Trophoblast cell (in vitro differentiated cells and primary cell): ENCODE results near the gene DNMT1.
A peak's percentile ranks its signal among the peaks of the same experiment; 100 is the strongest.

Experiments
- DNase-seq, 2 donors: peaks; one replicate each; pipeline ENCODE4 v3.0.0-alpha.2; 2016
- H2AFZ ChIP-seq: 2 replicates; pipeline ENCODE4 v1.6.1; 2013; ENCODE audit warnings: low read length, moderate library complexity, mild to moderate bottlenecking; ENCODE audit not compliant: insufficient read depth, poor library complexity
- H2AK5ac ChIP-seq: 2 replicates; pipeline ENCODE4 v1.6.1; 2013; ENCODE audit warnings: mild to moderate bottlenecking, low read length
- H2BK120ac ChIP-seq: 2 replicates; pipeline ENCODE4 v1.6.1; 2013; ENCODE audit warnings: low read length, mild to moderate bottlenecking, moderate library complexity; ENCODE audit not compliant: insufficient read depth, poor library complexity
- H2BK12ac ChIP-seq: 2 replicates; pipeline ENCODE4 v1.6.1; 2013; ENCODE audit warnings: mild to moderate bottlenecking, low read length, moderate library complexity
- H2BK5ac ChIP-seq: 2 replicates; pipeline ENCODE4 v1.6.1; 2013; ENCODE audit warnings: low read length, low read depth, moderate library complexity, mild to moderate bottlenecking; ENCODE audit not compliant: poor library complexity
- H3K14ac ChIP-seq: 2 replicates; pipeline ENCODE4 v1.6.1; 2013; ENCODE audit warnings: mild to moderate bottlenecking, low read length
- H3K18ac ChIP-seq: 2 replicates; pipeline ENCODE4 v1.6.1; 2013; ENCODE audit warnings: mild to moderate bottlenecking, low read length
- H3K23ac ChIP-seq: 2 replicates; pipeline ENCODE4 v1.6.1; 2013; ENCODE audit warnings: low read length
- H3K27ac ChIP-seq: 2 replicates; pipeline ENCODE4 v1.5.1; 2013; ENCODE audit warnings: low read depth, mild to moderate bottlenecking, inconsistent platforms, low read length, moderate library complexity
- H3K27me3 ChIP-seq: 2 replicates; pipeline ENCODE4 v1.6.1; 2013; ENCODE audit warnings: inconsistent platforms, mild to moderate bottlenecking, low read length, moderate library complexity; ENCODE audit not compliant: insufficient read depth
- H3K36me3 ChIP-seq, 2 experiments: 1 replicate in 1 of 2; 2 replicates in 1 of 2; pipeline ENCODE4 v1.6.1; 2013; ENCODE audit warnings: low read length in 2 of 2, mild to moderate bottlenecking in 2 of 2, moderate library complexity in 1 of 2; ENCODE audit not compliant: insufficient read depth in 2 of 2, control insufficient read depth in 1 of 2
- H3K4ac ChIP-seq: 2 replicates; pipeline ENCODE4 v1.6.1; 2013; ENCODE audit warnings: low read depth, mild to moderate bottlenecking, low read length, moderate library complexity
- H3K4me1 ChIP-seq, 2 experiments: 1 replicate in 1 of 2; 2 replicates in 1 of 2; pipeline ENCODE4 v1.6.1; 2013; ENCODE audit warnings: low read length in 2 of 2, mild to moderate bottlenecking in 2 of 2, moderate library complexity in 1 of 2; ENCODE audit not compliant: insufficient read depth in 2 of 2, control insufficient read depth in 1 of 2
- H3K4me2 ChIP-seq: 2 replicates; pipeline ENCODE4 v1.6.1; 2013; ENCODE audit warnings: inconsistent platforms, mild to moderate bottlenecking, low read length, moderate library complexity
- H3K4me3 ChIP-seq: 2 replicates; pipeline ENCODE4 v1.5.1; 2013; ENCODE audit warnings: mild to moderate bottlenecking, low read depth, low read length, inconsistent platforms
- H3K79me1 ChIP-seq: one replicate; pipeline ENCODE4 v1.6.1; 2013; ENCODE audit warnings: low read length
- H3K79me2 ChIP-seq: 2 replicates; pipeline ENCODE4 v1.6.1; 2013; ENCODE audit warnings: low read length, mild to moderate bottlenecking; ENCODE audit not compliant: control insufficient read depth, insufficient read depth, poor library complexity
- H3K9ac ChIP-seq: 2 replicates; pipeline ENCODE4 v1.6.1; 2013; ENCODE audit warnings: mild to moderate bottlenecking, low read length
- H3K9me3 ChIP-seq: 2 replicates; pipeline ENCODE4 v1.6.1; 2013; ENCODE audit warnings: low read depth, mild to moderate bottlenecking, control low read depth, inconsistent platforms, low read length; ENCODE audit not compliant: insufficient read depth
- H4K12ac ChIP-seq: 2 replicates; pipeline ENCODE4 v1.6.1; 2013; ENCODE audit warnings: low read depth, mild to moderate bottlenecking, low read length, moderate library complexity
- H4K8ac ChIP-seq: 2 replicates; pipeline ENCODE4 v1.6.1; 2013; ENCODE audit warnings: low read depth, mild to moderate bottlenecking, low read length, moderate library complexity
- H4K91ac ChIP-seq: one replicate; pipeline ENCODE4 v1.6.1; 2013; ENCODE audit warnings: low read depth, mild to moderate bottlenecking, low read length, moderate library complexity
- WGBS: extraction: QIAGEN DNeasy Blood & Tissue Kit; methylation state at CpG from one replicate; pipeline ENCODE4 v1.1.7; 2013; ENCODE audit warnings: missing lambda C conversion rate; ENCODE audit not compliant: insufficient read length, insufficient coverage; ENCODE audit errors: extremely low coverage; 5-methylcytosine and 5-hydroxymethylcytosine counted together

The DNMT1 gene

DNA sequence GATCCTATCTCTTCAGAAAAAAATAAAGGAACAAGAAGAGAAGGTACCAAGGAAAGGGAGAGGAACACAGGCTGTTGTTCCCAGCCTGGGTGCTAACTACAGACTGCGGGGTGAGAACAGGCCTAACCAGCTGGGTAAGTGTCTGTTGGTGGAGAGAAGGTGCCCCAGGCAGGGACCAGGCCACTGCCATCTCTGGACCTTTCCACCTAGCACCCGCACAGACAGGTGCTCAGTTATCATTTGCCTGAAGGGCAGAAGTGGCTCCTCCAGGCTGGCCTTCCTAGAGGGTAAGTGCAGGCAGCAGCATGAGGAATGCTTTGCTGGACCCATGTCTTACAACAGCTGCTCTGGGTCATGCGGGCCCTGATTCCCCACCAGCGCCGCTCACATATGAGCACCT lies 10.1 kb downstream of the DNMT1 start:
- WGBS = no CpG with 5 or more reads among the region's 5 CpGs
- H3K9ac ChIP-seq = no peak overlapping the region
- no peak overlapping the region for H2BK120ac ChIP-seq
- no peak overlapping the region for H3K27ac ChIP-seq
- no peak overlapping the region for H3K23ac ChIP-seq
- H4K8ac ChIP-seq = no peak overlapping the region
- no peak overlapping the region for H3K14ac ChIP-seq
- H3K79me1 ChIP-seq = peaks cover 2% of the 10 kb centered on the region
- H4K91ac ChIP-seq = no peak overlapping the region
- H3K9me3 ChIP-seq = no peaks in the 10 kb centered on the region
- H3K4ac ChIP-seq = no peak overlapping the region
- no peak overlapping the region for H3K18ac ChIP-seq
- H3K79me2 ChIP-seq = peaks cover 10% of the 10 kb centered on the region
- no peak overlapping the region for H2AFZ ChIP-seq
- H2AK5ac ChIP-seq = no peak overlapping the region
- no peaks in the 10 kb centered on the region for H3K27me3 ChIP-seq
- H2BK5ac ChIP-seq = no peak overlapping the region
- H3K4me3 ChIP-seq = no peak overlapping the region
- H2BK12ac ChIP-seq = no peak overlapping the region
- H3K36me3 ChIP-seq = peaks cover 29 to 45% of the 10 kb centered on the region in 2 experiments
- H3K4me1 ChIP-seq = peaks cover 12 to 15% of the 10 kb centered on the region in 2 experiments
- H3K4me2 ChIP-seq = no peak overlapping the region
- H4K12ac ChIP-seq = no peak overlapping the region
- DNase-seq = peak; percentile 99

DNA sequence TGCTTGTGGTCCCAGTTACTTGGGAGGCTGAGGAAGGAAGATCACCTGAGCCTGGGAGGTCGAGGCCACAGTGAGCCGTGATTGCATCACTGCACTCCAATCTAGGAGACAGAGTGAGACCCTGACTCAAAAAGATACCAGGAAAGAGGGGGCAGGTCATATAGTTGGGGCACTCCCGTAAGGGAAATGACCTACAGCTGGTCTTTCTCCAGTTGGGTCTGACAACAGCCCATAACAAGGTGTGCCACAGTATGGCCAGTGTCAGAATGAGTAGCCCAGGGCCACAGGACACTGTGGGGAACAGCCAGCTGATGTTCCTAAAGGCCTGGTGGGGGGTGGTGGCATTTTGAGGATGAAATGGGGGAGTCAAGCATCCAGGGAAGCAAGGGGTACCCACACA lies 10.8 kb downstream of the DNMT1 start:
- no CpG with 5 or more reads among the region's 3 CpGs for WGBS
- Histone ChIP-seq H3K14ac (no peak overlapping the region), H3K79me2 (peaks cover 10% of the 10 kb centered on the region), H3K4me1 (peaks cover 12 to 15% of the 10 kb centered on the region in 2 experiments), H4K8ac (no peak overlapping the region), H4K12ac (no peak overlapping the region), H3K4ac (peak overlapping the region; percentile 50), H2AFZ (no peak overlapping the region), H3K4me2 (no peak overlapping the region), H3K27ac (no peak overlapping the region), H3K9me3 (no peaks in the 10 kb centered on the region), H3K23ac (no peak overlapping the region), H2BK5ac (no peak overlapping the region), H2BK120ac (no peak overlapping the region), H3K4me3 (no peak overlapping the region), H3K9ac (no peak overlapping the region), H3K27me3 (no peaks in the 10 kb centered on the region), H4K91ac (peak overlapping the region; percentile 40), H2BK12ac (no peak overlapping the region), H3K18ac (no peak overlapping the region), H3K36me3 (peaks cover 33 to 47% of the 10 kb centered on the region in 2 experiments), H3K79me1 (peaks cover 2% of the 10 kb centered on the region), H2AK5ac (no peak overlapping the region)
- DNase-seq = no peak

DNA sequence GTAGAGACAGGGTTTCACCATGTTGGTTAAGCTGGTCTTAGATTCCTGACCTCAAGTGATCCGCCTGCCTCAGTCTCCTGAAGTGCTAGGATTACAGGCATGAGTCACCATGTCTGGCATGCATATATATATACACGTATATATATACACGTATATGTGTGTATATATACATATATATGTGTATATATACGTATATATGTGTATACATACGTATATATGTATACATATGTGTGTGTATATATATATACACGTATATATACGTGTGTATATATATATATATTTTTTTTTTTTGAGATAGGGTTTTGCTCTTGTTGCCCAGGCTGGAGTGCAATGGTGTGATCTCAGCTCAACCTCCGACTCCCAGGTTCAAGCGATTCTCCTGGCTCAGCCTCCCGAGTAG lies 11.9 kb downstream of the DNMT1 start:
- DNase-seq = no peak
- Histone ChIP-seq H3K36me3 (peaks cover 33 to 47% of the 10 kb centered on the region in 2 experiments), H3K27ac (no peak overlapping the region), H2AK5ac (no peak overlapping the region), H4K8ac (no peak overlapping the region), H3K4ac (peak overlapping the region; percentile 72), H3K27me3 (no peaks in the 10 kb centered on the region), H4K12ac (no peak overlapping the region), H3K4me1 (peaks cover 12 to 15% of the 10 kb centered on the region in 2 experiments), H3K23ac (no peak overlapping the region), H3K9ac (no peak overlapping the region), H4K91ac (no peak overlapping the region), H3K14ac (no peak overlapping the region), H3K79me2 (peaks cover 7% of the 10 kb centered on the region), H3K4me2 (no peak overlapping the region), H3K4me3 (no peak overlapping the region), H2BK5ac (no peak overlapping the region), H2BK12ac (no peak overlapping the region), H2BK120ac (no peak overlapping the region), H3K18ac (no peak overlapping the region), H2AFZ (no peak overlapping the region), H3K9me3 (no peaks in the 10 kb centered on the region), H3K79me1 (peaks cover 2% of the 10 kb centered on the region)
- no CpG with 5 or more reads among the region's 10 CpGs for WGBS

DNA sequence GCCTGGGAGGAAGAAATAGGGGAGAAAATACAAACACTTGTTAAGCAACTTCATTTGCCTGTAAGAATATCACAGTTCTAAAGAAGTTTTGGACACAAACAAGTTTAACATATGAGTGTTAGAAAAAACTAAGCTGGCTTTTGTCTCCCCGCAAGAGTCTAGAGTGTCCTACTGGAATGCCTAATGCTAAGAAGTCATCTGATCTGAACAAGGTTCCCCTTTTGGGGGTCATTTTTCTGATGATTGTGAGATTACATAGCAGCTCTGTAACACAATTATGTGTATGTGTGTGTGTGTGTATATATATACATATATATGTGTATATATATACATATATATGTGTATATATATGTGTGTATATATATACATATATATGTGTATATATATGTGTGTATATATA lies 12.7 kb downstream of the DNMT1 start:
- H3K23ac ChIP-seq = no peak overlapping the region
- no peak for DNase-seq
- no peaks in the 10 kb centered on the region for H3K27me3 ChIP-seq
- WGBS = no CpG with 5 or more reads among the region's 1 CpG
- H2AK5ac ChIP-seq = no peak overlapping the region
- H2BK5ac ChIP-seq = no peak overlapping the region
- no peak overlapping the region for H2AFZ ChIP-seq
- H3K9ac ChIP-seq = no peak overlapping the region
- no peak overlapping the region for H4K91ac ChIP-seq
- H3K14ac ChIP-seq = no peak overlapping the region
- H3K4me1 ChIP-seq = peaks cover 9 to 15% of the 10 kb centered on the region in 2 experiments
- no peak overlapping the region for H3K4ac ChIP-seq
- H4K12ac ChIP-seq = no peak overlapping the region
- H3K27ac ChIP-seq = no peak overlapping the region
- H3K9me3 ChIP-seq = no peaks in the 10 kb centered on the region
- H3K36me3 ChIP-seq = peaks cover 36 to 48% of the 10 kb centered on the region in 2 experiments
- H3K18ac ChIP-seq = no peak overlapping the region
- H3K4me3 ChIP-seq = no peak overlapping the region
- no peak overlapping the region for H3K4me2 ChIP-seq
- no peak overlapping the region for H4K8ac ChIP-seq
- H2BK12ac ChIP-seq = no peak overlapping the region
- H2BK120ac ChIP-seq = no peak overlapping the region
- H3K79me2 ChIP-seq = peaks cover 5% of the 10 kb centered on the region
- H3K79me1 ChIP-seq = peaks cover 2% of the 10 kb centered on the region
